ENCODE results near the gene SPEM3. TPM values are rescaled to one million over a fixed set of nuclear protein-coding genes. Genes with fewer than 3 reads are reported as not detected.

The SPEM3 gene
- total and polyA plus RNA-seq, 2 of the 13 experiments (the other 11 are each of a cell fraction or from before 2014, with no cell fraction given), result not detected

DNA sequence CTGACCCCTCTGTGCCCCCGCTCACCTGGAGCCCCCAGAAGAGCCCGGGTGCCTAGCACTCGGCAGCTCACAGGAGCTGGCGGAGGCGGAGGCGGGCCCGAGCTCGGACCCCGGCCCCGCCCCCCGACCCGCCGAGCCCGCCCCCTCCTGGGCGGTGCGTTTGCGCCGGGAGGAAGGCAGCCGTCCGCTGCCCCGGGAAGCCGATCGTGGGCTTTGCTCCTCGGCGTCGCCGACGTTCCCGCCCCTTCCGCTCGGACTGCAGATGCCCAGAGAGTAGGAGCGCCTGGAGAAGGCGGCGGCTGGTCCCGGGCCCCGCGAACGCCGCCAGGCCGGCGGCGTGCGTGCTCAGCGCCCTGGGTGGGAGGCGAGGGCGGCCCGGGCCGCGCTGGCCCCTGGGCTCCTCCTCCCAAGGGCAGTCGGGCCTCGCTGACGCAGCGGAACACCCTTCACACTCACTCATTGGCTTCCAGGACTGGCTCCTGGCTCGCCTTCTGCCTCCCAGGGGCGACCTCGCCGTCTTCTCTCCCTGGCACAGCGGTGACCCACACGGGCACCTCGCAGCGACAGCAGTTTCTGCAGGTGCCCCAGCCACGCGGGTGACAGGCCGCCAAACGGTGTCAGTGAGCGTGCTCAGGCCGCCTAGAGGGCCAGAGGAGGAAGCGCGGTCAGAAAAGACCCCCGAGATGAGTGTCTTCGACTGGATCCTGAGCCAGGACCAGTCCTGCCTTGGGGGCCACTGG is 34.0 kb upstream of the SPEM3 start, which contains the start of gene PLSCR3 (continued):
- TF ChIP-seq, protein P1, sequence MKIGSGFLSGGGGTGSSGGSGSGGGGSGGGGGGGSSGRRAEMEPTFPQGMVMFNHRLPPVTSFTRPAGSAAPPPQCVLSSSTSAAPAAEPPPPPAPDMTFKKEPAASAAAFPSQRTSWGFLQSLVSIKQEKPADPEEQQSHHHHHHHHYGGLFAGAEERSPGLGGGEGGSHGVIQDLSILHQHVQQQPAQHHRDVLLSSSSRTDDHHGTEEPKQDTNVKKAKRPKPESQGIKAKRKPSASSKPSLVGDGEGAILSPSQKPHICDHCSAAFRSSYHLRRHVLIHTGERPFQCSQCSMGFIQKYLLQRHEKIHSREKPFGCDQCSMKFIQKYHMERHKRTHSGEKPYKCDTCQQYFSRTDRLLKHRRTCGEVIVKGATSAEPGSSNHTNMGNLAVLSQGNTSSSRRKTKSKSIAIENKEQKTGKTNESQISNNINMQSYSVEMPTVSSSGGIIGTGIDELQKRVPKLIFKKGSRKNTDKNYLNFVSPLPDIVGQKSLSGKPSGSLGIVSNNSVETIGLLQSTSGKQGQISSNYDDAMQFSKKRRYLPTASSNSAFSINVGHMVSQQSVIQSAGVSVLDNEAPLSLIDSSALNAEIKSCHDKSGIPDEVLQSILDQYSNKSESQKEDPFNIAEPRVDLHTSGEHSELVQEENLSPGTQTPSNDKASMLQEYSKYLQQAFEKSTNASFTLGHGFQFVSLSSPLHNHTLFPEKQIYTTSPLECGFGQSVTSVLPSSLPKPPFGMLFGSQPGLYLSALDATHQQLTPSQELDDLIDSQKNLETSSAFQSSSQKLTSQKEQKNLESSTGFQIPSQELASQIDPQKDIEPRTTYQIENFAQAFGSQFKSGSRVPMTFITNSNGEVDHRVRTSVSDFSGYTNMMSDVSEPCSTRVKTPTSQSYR (CRISPR knock-in tag; IDR thresholded peaks at IDR 0.05; ENCODE audit: borderline replicate concordance), result no peak
- TF ChIP-seq, protein P2, sequence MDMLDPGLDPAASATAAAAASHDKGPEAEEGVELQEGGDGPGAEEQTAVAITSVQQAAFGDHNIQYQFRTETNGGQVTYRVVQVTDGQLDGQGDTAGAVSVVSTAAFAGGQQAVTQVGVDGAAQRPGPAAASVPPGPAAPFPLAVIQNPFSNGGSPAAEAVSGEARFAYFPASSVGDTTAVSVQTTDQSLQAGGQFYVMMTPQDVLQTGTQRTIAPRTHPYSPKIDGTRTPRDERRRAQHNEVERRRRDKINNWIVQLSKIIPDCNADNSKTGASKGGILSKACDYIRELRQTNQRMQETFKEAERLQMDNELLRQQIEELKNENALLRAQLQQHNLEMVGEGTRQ (IDR thresholded peaks at IDR 0.05; ENCODE audit: low read depth, low read length), result no peak
- TF ChIP-seq, protein P2 (CRISPR knock-in tag; IDR thresholded peaks at IDR 0.05; ENCODE audit: borderline replicate concordance), result no peak
- TF ChIP-seq ZNF296 (CRISPR knock-in tag; conservative IDR thresholded peaks at IDR 0.05) (no peak), ZNF180 (CRISPR knock-in tag; IDR thresholded peaks at IDR 0.05; ENCODE audit: borderline replicate concordance, low read depth) (no peak), ZNF543 (CRISPR knock-in tag; IDR thresholded peaks at IDR 0.05) (0 out of 2 replicates have a peak, but pooled peaks have one; percentile 13), SMYD3 (CRISPR knock-in tag; IDR thresholded peaks at IDR 0.05) (no peak), ZMYM4 (CRISPR knock-in tag; IDR thresholded peaks at IDR 0.05) (no peak), DPF2 (CRISPR knock-in tag; IDR thresholded peaks at IDR 0.05; ENCODE audit: borderline replicate concordance, low read depth) (no peak), SRSF9 (IDR thresholded peaks at IDR 0.05; ENCODE audit: borderline replicate concordance, insufficient read depth, low read depth, low read length, poor library complexity, severe bottlenecking) (no peak), FOXK1 (CRISPR knock-in tag; IDR thresholded peaks at IDR 0.05; ENCODE audit: borderline replicate concordance, low read depth) (no peak), ZKSCAN1 (IDR thresholded peaks at IDR 0.05; ENCODE audit: low read length) (no peak), TEAD2 (CRISPR knock-in tag; IDR thresholded peaks at IDR 0.05) (no peak)
- TF ChIP-seq, protein P3, sequence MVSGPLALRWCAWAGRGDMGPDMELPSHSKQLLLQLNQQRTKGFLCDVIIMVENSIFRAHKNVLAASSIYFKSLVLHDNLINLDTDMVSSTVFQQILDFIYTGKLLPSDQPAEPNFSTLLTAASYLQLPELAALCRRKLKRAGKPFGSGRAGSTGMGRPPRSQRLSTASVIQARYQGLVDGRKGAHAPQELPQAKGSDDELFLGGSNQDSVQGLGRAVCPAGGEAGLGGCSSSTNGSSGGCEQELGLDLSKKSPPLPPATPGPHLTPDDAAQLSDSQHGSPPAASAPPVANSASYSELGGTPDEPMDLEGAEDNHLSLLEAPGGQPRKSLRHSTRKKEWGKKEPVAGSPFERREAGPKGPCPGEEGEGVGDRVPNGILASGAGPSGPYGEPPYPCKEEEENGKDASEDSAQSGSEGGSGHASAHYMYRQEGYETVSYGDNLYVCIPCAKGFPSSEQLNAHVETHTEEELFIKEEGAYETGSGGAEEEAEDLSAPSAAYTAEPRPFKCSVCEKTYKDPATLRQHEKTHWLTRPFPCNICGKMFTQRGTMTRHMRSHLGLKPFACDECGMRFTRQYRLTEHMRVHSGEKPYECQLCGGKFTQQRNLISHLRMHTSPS (CRISPR knock-in tag; IDR thresholded peaks at IDR 0.05; ENCODE audit: low read depth), result peak; percentile 61; the same call in 1 of the 2 replicates
- TF ChIP-seq, protein P4, sequence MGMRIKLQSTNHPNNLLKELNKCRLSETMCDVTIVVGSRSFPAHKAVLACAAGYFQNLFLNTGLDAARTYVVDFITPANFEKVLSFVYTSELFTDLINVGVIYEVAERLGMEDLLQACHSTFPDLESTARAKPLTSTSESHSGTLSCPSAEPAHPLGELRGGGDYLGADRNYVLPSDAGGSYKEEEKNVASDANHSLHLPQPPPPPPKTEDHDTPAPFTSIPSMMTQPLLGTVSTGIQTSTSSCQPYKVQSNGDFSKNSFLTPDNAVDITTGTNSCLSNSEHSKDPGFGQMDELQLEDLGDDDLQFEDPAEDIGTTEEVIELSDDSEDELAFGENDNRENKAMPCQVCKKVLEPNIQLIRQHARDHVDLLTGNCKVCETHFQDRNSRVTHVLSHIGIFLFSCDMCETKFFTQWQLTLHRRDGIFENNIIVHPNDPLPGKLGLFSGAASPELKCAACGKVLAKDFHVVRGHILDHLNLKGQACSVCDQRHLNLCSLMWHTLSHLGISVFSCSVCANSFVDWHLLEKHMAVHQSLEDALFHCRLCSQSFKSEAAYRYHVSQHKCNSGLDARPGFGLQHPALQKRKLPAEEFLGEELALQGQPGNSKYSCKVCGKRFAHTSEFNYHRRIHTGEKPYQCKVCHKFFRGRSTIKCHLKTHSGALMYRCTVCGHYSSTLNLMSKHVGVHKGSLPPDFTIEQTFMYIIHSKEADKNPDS (CRISPR knock-in tag; IDR thresholded peaks at IDR 0.05), result no peak

All from HepG2 (cell line).